Right ventricle myocardium superior (tissue), 1 donor: ENCODE measurements around the gene RNF135. TPM values are rescaled to one million over a fixed set of nuclear protein-coding genes. Genes with fewer than 3 reads are reported as not detected.
A peak's percentile ranks its signal among the peaks of the same experiment; 100 is the strongest.
"Not testable (repeated sequence)": the region's sequence is repeated elsewhere in the genome, so short reads cannot be mapped to it uniquely, and the experiment has no call there.

ENCODE experiments used
- ATAC-seq: fragments of 200-7000 bp; cut with Tn5 transposase; one replicate; pipeline ENCODE4 v1.9.1; 2020; ENCODE audit warnings: mild to moderate bottlenecking; ENCODE audit not compliant: poor library complexity
- DNase-seq: peaks from one replicate; pipeline ENCODE4 v3.0.0-alpha.2; 2020
- intact Hi-C: fragments of 100-400 bp; cut with DNase I; formaldehyde crosslinking; loops from one replicate; pipeline ENCODE4 v1.11.2; 2022
- total RNA-seq: library from RNA; stranded (reverse); fragmentation: NEBNext Ultra II Directional; extraction: Animal tissue kit (Norgen Biotek cat#: 25700); gene quantifications from one replicate; pipeline ENCODE4 v1.2.1, GENCODE V29; 2021
- donor health status: DM: no; HTN: yes; CAD: no; lungs with severe emphysema.

Gene RNF135
- total RNA-seq, 1 donor from 2014 or later, result 4.7 TPM

DNA sequence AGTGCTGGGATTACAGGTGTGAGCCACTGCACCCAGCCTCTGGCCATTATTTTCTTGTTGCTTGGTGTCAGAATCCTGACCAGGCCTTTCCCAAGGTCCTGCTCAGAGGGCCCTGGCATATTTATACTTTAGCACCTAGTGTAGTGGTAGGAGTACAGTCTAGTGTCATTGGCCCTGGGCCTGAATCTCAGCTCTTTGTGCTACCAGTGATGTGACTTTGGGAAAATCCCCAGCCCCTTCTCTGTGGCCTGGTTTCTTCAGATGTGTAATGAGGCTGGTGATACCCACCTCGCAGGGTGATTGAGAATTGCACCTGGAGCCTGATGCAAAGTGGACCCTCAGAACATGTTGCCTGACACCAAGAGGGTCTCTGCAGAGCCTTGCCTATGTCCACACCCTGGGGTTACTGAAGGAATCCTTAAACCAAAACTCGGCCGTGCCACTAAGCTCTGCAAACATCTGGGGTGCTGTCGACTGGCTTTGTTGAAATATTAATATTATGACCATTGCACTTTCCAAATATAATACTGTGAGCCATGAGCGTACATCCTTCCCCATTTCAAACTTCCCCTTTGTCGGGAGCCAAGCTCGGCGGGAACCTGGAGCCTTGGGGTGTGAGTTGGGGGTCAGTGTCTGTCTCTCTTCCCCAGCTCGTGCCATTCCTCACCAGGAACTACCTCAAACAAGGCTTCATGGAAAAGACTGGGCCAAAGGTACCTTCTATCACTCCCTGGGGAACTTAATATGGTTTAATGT, 18.0 kb upstream of the RNF135 start:
- ATAC-seq, result peak; percentile 45
- peak; percentile 62 for DNase-seq
- intact Hi-C loops, result no loop called here

- no peak for DNase-seq
- peak; percentile 40 for ATAC-seq
- intact Hi-C loops, result no loop called here
These were observed 16.6 kb upstream of the RNF135 start for GRCh38 chr17:30954046-30954830.

GRCh38 chr17:30956764-30957374, 14.0 kb upstream of the RNF135 start:
- DNase-seq (no peak), ATAC-seq (peak; percentile 46)
- intact Hi-C loops, result no loop called here

DNA sequence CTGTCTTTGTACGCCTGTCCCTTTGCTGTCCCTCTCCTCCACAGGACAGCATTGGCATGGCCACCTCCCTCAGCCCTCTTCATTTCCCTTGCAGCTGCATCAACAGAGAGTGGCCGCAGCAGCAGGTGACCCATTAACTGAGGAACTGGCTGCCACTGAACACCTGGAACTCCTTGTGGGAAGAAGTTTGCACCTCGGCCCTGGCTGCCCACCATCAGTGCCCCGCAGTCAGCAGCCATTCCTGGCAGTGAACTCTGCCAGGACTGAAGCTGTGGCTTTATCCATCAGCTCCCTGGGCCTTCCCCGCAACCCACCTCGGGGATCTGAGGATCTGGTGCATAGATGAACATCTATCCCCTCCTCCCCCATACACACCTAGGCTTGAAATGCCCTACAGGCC, 13.1 kb upstream of the RNF135 start:
- DNase-seq, result no peak

DNA sequence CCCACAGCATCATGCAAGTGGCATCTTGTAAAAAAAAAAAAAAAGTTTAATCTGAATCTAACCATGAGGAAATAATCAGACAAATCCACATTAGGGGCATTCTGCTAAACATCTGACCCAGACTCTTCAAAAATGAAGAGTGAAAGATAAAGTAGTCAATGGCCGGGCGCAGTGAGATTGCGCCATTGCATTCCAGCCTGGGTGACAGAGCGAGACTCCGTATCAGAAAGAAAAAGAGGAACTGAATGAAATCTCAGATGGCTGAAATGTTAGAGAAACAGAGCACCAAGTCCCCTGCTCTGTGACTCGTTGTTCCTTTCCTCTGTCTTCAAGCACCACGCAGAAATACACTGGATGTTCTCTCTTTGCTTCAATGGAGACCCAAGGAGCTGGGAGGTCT, 12.7 kb upstream of the RNF135 start:
- ATAC-seq, result no peak
- intact Hi-C loops, result no loop called here
- DNase-seq, result peak; percentile 71

More for the DNA sequence above, 13.1 kb upstream of the RNF135 start:
- no peak for ATAC-seq
- intact Hi-C loops, result no loop called here

- intact Hi-C loops, result no loop called here
- no peak for DNase-seq
- ATAC-seq, result peak; percentile 47
These were observed 9.3 kb upstream of the RNF135 start for GRCh38 chr17:30961209-30962188.

GRCh38 chr17:30964312-30964711, 6.5 kb upstream of the RNF135 start:
- DNase-seq, ATAC-seq, intact Hi-C loops: not testable (repeated sequence)

DNA sequence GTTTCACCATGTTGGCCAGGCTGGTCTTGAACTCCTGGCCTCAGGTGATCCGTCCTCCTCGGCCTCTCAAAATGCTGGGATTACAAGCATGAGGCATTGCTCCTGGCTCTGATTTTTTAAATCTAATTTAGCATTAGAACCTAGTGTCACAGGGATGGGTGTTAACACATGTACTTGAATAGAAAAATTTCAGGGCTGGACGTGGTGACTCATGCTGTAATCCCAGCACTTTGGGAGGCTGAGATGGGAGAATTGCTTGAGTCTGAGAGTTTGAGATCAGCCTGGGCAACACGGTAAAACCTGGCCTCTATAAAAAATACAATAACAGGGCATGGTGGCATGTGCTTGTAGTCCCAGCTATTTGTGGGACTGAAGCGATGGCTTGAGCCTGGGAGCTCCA, 6.0 kb upstream of the RNF135 start:
- intact Hi-C loops, result no loop called here
- DNase-seq (no peak), ATAC-seq (no peak)

DNA sequence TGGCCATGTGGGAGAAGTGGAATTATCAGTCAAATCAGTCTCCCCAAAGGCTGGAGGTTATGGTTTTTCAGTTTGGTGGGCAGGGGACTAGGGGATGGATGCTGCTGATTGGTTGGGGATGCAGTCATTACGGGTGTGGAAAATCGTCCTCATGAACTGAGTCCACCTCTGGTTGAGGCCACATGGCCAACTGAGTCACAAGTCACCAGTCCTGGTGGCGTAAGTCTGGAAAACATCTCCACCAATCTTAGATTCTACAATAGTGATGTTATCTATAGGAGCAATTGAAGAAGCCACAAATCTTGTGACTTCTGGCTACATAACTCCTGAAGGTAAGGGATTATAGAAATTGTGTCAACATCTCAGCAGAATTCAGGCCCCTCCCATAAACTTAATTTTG, 5.2 kb upstream of the RNF135 start:
- intact Hi-C loops, result no loop called here
- no peak for DNase-seq
- ATAC-seq, result no peak

DNA sequence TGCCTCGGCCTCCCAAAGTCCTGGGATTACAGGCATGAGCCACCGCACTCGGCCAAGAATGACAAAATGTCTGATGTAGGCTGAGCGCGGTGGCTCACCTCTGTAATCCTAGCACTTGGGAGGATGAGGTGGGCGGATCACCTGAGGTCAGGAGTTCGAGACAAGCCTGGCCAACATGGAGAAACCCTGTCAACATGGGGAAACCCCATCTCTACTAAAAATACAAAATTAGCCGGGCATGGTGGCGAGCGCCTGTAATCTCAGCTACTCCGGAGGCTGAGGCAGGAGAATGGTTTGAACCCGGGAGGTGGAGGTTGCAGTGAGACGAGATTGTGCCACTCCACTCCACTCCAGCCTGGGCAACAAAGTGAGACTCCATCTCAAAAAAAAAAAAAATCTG, 2.9 kb upstream of the RNF135 start:
- ATAC-seq, DNase-seq, intact Hi-C loops: not testable (repeated sequence)

DNA sequence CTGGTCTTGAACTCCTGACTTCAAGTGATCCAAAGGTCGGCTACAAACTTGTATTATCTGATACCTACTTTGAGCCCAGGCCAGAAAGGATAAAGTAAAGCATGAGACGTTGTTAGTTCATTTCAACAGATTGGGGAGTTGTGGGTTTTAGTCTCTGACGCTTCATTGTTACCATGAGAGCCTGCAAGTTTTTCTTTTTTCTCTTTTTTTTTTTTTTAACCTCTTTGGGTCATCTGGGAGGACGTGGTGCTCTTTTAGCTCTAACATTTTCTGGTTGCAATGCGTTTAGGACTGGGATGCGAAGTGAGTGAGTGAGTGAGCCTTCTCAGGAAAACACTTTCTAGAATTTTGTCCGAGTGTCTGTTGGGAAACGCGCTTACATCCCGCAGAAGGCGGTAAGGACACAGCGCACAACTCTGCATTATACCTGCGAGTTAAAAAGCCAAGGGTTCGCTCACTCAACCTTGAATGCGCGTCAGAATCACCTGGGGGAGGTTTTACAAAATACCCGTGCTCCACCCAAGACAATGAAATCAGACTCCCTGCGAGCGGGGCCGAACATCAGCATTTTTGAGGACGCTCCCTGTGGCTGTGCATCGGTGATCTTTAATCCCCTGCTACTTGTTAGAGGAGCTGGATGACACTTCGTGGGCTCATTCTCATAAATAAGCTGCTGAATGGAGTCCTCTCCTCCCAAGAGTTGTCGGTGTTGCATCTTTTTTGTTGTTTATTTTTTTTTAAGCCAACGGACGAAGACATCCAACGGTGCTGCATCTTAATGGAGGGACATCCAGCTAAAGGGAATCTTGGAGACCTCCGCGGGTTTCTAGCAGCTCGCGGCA, 629 bp upstream of the RNF135 start:
- DNase-seq, result no peak
- intact Hi-C loops, result no loop called here
- ATAC-seq, result peak; percentile 6

GRCh38 chr17:30975042-30975820, 4.4 kb downstream of the RNF135 start:
- intact Hi-C loops, result no loop called here
- ATAC-seq (no peak), DNase-seq (no peak)

GRCh38 chr17:30979919-30980318, 9.1 kb downstream of the RNF135 start:
- DNase-seq, intact Hi-C loops, ATAC-seq: not testable (repeated sequence)

GRCh38 chr17:30981531-30982519, 11.0 kb downstream of the RNF135 start:
- ATAC-seq (no peak), DNase-seq (no peak)
- intact Hi-C loops, result no loop called here

DNA sequence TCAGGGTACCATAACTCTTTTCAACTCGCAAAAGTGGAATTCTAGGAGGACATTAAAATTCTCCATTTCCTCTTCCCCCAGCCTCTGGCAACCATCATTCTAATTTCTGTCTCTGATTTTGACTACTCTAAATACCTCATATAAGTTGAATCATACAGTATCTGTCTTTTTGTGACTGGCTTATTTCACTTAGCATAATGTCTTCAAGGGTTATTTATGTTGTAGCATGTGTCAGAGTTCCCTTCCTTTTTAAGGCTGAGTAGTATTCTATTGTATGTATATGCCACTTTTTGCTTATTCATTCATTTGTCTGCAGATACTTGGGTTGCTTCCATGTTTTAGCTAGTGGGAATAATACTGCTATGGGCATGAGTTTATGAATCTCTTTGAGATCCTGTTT, 12.0 kb downstream of the RNF135 start:
- intact Hi-C loops, result no loop called here
- ATAC-seq, result no peak

DNA sequence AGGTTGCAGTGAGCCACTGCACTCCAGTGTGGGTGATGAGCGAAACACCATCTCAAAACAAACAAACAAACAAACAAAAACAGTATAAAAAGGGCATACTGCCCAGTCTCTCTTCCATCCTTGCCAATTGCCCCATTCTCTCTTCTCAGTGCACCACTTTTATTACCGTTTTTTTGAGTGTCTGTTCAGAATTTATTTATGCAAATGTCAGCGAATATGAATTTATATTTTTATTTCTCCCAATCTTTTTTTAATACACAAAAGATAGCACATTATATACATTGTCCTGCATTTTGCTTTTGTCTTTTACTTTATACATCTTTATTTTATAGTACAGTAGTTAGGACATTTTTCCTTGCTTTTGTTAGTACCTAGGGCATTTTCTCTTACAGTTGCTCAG, 19.6 kb downstream of the RNF135 start:
- no peak for ATAC-seq
- no peak for DNase-seq
- intact Hi-C loops, result no loop called here

More for the DNA sequence above, 12.0 kb downstream of the RNF135 start:
- no peak for DNase-seq
